Endometrium (tissue), 2 donors: ENCODE results near the gene MMP7.

Source experiments
- FAIRE-seq: peaks from 2 replicates; lab custom pipeline; 2012; peaks lifted over from hg19 to GRCh38; lab: Jason Lieb, UNC
- donor health status: control.
- donor health status: control.

MMP7 gene

GRCh38 chr11:102494216-102494615 is 36.3 kb downstream of the MMP7 start:
- FAIRE-seq, result no peak

DNA sequence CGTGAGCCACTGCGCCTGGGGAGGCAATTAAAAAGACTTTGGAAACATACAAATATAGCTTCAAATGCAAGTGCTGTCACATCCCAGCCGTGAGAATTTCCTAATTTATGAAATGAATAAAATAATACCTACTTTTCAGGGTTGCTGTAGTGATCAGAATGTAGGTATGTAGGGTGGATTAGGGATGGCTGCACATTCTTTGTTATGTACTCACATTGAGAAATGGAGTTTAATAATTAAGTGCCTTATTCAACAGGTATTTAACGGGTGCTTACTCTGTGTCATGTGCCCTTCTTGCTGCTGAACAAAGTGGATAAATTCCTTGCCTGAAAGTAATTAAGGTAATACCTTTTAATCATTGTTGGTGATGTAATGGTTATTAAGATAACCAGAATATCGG is 37.0 kb downstream of the MMP7 start:
- no peak for FAIRE-seq

DNA sequence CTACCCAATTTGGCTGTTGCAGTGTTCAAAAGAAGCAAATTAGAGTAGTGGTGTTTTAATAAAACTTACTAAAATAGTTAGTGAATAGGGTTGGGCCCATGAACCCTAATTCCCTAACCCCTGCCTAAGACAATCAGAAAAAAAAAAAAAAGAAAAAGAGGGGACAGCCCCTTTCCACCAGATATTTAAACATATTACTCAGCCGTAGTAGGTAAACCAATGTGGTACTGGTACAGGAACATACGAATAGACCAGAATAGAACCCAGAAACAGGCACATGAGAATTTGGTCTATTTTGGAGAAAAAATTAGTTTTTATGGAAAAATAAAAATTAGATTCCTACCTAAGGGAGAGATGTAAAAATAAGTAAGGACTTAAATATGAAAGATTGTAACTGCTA is 38.6 kb downstream of the MMP7 start:
- no peak for FAIRE-seq

DNA sequence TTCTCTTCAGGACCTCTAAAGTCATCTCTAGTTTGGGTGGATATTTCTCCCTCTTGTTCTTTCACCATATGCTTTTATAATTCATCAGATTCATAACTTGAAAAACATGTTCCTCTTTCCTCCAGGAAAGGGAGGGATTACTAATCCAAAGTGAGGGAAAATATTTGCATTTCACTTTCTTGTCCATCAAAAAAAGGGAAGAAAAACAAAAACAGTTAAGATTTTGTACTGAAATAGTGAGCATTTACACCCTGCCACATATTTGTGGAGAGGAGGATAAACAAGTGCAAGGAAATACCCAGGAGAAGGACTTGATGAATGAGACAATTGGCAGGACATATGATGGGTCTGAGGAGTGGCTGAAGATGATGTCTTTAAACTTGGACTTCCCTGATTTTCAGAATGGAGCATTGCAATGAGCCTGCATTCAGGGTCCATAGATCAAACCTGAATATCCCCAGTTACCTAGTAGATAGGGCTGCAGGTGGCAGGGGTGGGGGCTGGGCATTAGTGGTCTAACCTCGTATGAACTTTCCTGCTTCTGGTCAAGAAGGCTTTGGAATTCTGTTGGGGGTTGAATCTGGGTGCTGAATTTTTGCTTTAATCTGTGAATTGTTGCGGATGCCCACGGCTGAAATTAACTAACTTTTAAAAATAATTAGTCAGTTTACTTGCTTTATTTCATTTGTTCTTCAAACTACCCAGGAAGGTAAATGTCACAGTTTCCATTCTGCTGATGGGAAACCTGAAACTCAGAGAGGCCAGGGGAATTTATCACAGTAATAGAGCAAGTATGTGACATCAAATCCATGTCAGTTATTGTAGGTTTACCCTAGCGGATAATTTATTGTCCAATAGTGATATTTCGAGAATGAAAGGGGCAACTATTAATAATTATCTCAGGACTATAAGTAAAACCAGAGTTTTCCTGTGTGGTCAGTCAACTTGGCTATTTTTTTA is 41.1 kb downstream of the MMP7 start:
- FAIRE-seq, result no peak

GRCh38 chr11:102488208-102488607 is 42.3 kb downstream of the MMP7 start:
- FAIRE-seq, result no peak

DNA sequence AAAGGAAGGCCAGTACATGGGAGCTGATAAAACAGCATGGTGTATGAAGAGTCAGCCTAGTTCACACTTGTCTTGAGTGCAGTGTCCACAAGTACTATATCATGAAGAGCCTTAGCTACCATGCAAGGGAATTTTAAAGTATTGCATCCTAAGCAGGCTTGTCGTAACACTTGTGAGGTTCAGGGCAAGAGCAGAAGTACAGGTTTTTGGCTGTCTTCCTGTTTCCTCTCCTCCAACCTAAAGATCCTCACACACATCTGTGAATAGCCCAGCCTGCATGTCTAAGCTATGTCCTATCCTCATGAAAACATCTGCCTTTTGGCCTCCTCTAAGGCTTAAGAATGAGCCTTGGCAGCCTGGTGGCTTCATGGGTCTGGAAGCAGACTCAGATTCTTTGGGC is 43.3 kb downstream of the MMP7 start:
- FAIRE-seq, result no peak

- no peak for FAIRE-seq
These were observed 44.0 kb downstream of the MMP7 start for GRCh38 chr11:102486584-102486983.

GRCh38 chr11:102485095-102485722 is 45.3 kb downstream of the MMP7 start:
- FAIRE-seq, result no peak

- no peak for FAIRE-seq
These were observed 48.1 kb downstream of the MMP7 start for GRCh38 chr11:102482433-102482832.

DNA sequence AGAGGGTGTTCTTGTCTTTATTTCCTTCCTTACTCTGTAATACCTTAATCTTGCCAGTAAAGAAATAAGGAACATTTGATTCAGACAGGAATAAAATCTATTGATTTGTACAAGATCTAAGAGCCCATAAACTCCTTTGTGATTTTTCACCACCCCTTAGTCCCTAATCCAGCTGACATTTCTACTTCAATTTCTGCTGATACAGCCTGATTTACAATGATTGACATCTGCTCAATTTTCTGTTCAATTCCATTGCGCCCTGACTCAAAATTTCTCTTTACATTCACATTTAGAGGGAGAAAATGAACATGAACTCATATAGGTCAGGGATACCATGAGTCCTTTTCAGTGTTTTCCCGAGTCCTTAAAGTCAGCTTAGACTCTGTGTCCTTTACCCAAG is 50.8 kb downstream of the MMP7 start:
- FAIRE-seq, result no peak

DNA sequence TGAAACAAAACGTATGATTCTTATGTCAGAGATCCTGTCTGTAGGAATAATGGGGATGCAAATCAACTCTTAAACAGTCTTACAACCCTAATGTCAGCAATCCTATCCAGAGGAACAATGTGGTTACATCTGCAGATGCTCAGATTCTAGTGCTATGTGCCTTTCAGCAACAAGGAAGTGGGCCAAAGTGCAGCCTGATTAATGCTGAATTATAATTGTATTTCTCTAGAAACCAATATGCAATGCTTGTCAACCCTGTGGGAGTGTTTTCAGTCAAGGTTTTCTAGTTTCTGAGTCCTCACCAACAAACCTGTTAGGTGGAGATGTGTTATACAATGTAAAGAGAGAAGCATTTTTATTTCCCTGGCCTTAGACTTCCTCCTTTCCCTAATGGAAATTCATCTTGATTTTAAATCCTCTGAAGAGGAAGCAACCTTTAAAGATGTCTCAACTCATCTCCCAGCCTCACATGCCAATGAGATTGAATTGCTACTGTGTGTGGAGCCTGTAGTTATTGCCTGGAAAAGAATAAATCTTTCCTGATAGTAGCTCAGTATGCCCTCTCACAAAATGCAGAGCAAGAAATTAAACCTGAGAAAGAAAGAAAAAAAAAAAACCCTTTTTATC is 51.8 kb downstream of the MMP7 start:
- no peak for FAIRE-seq

- no peak for FAIRE-seq
These were observed 53.7 kb downstream of the MMP7 start for GRCh38 chr11:102476812-102477211.

DNA sequence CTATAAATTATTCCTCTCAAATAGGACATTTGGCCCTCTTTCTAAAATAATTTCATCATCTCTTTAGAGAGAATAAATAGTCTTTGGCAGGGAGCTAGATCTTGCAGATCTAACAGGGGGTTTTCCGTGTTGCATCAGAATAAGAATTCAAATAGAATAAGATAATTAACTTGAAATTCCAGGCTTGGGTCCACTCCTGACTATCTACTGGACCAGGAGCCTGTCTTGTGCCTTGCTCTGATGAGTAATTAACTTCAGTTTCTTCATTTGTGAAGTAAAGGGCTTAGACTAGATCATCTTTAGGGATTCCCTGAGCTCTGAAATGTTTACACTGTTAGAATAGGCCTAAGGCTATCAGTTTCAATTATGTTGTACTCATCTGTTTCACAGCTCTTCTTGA is 54.5 kb downstream of the MMP7 start:
- no peak for FAIRE-seq

DNA sequence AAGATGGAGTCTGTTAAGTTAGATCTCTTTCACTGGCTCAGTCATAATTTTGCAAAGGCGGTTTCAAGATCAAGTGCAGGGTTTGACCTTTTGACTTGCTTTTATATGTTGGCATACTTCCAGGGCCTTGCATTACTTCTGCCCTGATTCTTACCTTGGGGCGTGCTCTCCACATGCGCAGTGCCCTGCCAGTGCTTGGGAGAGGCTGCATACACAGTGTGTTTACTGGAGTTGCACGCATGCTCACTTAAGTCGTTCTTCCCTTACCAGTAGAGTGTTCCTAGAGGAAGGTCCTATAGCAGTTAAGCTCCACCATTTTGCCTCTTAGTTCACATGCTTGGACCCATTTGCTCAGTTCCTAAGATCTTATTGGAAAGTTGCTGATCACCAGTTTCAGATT is 57.0 kb downstream of the MMP7 start:
- no peak for FAIRE-seq

DNA sequence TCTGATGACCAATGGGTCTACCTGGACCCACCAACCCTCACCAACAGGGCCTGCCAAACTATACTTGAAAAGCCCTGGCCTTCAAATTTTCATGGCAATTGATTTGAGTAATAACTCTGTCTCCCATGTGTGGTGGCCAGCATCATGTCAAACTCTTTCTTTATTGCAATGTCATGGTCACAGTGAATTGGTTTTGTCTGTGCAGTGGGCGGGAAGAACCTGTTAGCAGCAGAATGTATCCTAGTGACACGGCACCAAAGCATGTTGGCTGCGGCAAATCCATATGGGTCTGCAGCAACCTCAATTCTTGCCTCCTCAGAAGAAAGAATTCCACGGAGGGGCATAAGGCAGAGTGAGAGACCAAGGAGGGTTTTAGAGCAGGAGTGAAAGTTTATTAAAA is 58.4 kb downstream of the MMP7 start:
- no peak for FAIRE-seq

DNA sequence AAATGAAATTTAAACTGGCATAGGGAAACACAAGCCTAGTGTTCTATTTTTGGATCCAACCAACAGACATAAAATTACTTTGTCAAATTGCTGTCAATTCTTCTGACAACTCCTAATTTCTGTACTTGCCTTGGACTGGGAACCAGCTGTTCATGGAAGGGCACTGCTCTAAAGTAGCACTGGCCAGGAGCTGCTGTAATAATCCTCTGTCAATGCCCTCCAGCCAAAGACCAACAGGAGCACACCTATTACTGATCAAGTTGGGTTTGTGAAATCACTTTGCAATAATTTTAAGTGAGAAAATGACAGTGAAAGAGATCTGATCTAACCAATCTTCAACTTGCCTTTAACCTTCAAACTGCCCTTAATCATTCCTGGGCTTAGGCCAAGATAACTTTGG is 59.1 kb downstream of the MMP7 start:
- FAIRE-seq, result no peak
